ENCODE data around the gene HSF2. TPM values are rescaled to one million over a fixed set of nuclear protein-coding genes. Genes with fewer than 3 reads are reported as not detected.

The HSF2 gene, protein sequence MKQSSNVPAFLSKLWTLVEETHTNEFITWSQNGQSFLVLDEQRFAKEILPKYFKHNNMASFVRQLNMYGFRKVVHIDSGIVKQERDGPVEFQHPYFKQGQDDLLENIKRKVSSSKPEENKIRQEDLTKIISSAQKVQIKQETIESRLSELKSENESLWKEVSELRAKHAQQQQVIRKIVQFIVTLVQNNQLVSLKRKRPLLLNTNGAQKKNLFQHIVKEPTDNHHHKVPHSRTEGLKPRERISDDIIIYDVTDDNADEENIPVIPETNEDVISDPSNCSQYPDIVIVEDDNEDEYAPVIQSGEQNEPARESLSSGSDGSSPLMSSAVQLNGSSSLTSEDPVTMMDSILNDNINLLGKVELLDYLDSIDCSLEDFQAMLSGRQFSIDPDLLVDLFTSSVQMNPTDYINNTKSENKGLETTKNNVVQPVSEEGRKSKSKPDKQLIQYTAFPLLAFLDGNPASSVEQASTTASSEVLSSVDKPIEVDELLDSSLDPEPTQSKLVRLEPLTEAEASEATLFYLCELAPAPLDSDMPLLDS
- 11.0 to 12.3 TPM (median 11.2 TPM) in 3 replicates for total RNA-seq
- long read RNA-seq, transcript HSF2-202 (12 exons, 2,643 nt): major isoform, 26 of 35 reads
- long read RNA-seq, transcript HSF2-201 (13 exons, 2,549 nt): minor isoform, 8 of 35 reads
- long read RNA-seq, partial matches to known transcripts: 0 of 35 reads
- long read RNA-seq, other reads (novel, unspliced or antisense): 1 of 35 reads

DNA sequence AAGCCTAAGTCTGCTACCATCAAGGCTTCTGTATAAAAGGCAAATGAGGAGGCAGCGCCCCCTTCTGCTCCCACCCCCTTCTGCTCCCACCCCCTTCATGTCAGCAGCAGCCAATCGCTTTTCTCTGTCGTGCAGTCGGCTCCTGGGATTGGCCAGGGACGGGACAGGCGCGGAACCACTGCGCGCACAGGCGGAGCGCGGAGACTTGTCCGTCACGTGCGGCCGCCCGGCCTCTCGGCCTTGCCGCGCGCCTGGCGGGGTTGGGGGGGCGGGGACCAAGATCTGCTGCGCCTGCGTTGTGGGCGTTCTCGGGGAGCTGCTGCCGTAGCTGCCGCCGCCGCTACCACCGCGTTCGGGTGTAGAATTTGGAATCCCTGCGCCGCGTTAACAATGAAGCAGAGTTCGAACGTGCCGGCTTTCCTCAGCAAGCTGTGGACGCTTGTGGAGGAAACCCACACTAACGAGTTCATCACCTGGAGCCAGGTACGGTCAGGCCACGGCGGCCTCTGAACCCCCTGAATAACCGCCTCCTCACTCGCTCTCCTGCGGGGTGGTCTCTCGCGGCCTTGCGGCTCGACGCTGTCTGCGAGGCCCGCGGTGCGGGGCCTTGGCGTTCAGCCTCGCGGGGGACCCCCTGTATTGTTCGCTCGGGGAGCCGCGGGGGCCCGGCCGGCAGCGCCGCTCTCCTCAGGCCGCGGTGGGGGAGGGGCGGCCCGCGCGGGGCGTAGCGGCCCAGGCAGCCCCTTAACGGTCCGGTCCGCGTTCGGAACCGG is at the start of gene HSF2:
TSS of gene HSF2 (plus strand) at position 305 of the 773 bp plus-strand sequence. CDS start at position 391, 86 bp downstream.
- H3K27me3 Mint-ChIP-seq (ENCODE audit: low read depth): no peaks in the 10 kb centered on the region
- peak; percentile 98 for DNase-seq (ENCODE audit: low spot score)
- H3K9me3 Mint-ChIP-seq (ENCODE audit: low read depth): no peaks in the 10 kb centered on the region
- peak within 1 kb of the TSS; percentile 93 for H3K27ac Mint-ChIP-seq (ENCODE audit: unreplicated experiment)
- TF ChIP-seq, protein P1, sequence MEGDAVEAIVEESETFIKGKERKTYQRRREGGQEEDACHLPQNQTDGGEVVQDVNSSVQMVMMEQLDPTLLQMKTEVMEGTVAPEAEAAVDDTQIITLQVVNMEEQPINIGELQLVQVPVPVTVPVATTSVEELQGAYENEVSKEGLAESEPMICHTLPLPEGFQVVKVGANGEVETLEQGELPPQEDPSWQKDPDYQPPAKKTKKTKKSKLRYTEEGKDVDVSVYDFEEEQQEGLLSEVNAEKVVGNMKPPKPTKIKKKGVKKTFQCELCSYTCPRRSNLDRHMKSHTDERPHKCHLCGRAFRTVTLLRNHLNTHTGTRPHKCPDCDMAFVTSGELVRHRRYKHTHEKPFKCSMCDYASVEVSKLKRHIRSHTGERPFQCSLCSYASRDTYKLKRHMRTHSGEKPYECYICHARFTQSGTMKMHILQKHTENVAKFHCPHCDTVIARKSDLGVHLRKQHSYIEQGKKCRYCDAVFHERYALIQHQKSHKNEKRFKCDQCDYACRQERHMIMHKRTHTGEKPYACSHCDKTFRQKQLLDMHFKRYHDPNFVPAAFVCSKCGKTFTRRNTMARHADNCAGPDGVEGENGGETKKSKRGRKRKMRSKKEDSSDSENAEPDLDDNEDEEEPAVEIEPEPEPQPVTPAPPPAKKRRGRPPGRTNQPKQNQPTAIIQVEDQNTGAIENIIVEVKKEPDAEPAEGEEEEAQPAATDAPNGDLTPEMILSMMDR (IDR thresholded peaks at IDR 0.05): peak; percentile 72
- H3K4me1 Mint-ChIP-seq (ENCODE audit: low read depth): peaks cover 28% of the 10 kb centered on the region
- peak within 1 kb of the TSS; percentile 91 for H3K4me3 Mint-ChIP-seq (ENCODE audit: unreplicated experiment)
- H3K36me3 Mint-ChIP-seq (ENCODE audit: low read depth): no peaks in the 10 kb centered on the region

DNA sequence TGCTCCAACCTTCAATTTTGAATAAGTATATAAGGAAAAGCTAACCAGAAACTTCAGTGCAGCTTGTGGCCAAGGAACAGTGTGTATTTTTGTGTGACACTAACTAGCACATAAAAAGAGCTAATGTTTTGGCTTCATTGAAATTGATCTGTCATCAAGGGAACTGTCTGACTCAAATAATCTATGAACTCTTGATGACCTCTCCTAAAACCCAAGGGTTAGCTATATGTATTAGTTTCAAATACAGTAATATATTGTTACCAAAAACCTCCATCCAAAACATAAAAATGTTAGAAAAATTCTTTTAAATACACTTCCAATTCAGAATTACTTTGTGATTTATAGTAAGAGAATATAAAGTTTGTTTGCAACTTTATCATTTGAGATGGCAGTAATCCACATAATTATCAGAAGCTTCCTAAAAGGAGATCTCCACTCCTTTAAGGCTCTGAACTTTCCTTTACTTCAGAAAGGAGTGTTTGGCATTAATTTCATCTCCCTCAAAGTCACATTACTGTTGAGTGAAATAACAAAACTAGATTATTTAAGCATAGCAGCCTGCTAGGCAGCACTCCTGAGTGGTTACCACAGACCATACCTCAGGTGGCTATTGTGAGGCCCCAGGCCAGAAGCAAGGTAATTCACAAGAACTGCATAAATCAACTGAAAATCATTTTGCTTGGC is 46.3 kb upstream of the HSF2 start:
- no peak for DNase-seq (ENCODE audit: low spot score)

DNA sequence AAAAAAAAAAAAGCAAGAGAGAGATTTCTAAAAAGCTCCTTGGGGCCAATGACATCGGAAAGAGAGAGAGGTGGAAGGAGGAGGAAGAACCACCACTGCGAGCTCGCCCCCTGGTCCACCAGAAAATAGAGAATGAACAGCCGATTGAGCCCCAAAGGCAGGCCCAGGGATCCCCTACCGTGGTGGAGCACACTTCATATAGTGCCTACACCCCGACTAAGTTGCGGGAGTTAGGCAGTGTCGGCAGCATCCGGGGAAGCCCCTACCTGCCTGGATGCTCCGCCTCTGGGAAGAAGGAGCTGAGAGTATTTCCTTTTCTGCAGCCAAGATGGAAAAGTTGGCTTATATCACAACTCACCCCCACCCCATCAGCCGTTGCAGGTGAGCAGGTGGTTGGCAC is 38.6 kb upstream of the HSF2 start:
- no peak for DNase-seq (ENCODE audit: low spot score)
- TF ChIP-seq, protein P1 (IDR thresholded peaks at IDR 0.05): no peak
- Mint-ChIP-seq H3K27ac (ENCODE audit: unreplicated experiment) (no peak overlapping the region), H3K27me3 (ENCODE audit: low read depth) (peaks cover 34% of the 10 kb centered on the region), H3K9me3 (ENCODE audit: low read depth) (no peaks in the 10 kb centered on the region), H3K4me1 (ENCODE audit: low read depth) (no peaks in the 10 kb centered on the region), H3K4me3 (ENCODE audit: unreplicated experiment) (no peak overlapping the region), H3K36me3 (ENCODE audit: low read depth) (no peaks in the 10 kb centered on the region)

More for the DNA sequence above, 46.3 kb upstream of the HSF2 start:
- Mint-ChIP-seq H3K4me3 (ENCODE audit: unreplicated experiment) (no peak overlapping the region), H3K4me1 (ENCODE audit: low read depth) (no peaks in the 10 kb centered on the region), H3K27ac (ENCODE audit: unreplicated experiment) (no peak overlapping the region), H3K27me3 (ENCODE audit: low read depth) (peaks cover 36% of the 10 kb centered on the region), H3K9me3 (ENCODE audit: low read depth) (no peaks in the 10 kb centered on the region), H3K36me3 (ENCODE audit: low read depth) (no peaks in the 10 kb centered on the region)
- TF ChIP-seq, protein P1 (IDR thresholded peaks at IDR 0.05): no peak

DNA sequence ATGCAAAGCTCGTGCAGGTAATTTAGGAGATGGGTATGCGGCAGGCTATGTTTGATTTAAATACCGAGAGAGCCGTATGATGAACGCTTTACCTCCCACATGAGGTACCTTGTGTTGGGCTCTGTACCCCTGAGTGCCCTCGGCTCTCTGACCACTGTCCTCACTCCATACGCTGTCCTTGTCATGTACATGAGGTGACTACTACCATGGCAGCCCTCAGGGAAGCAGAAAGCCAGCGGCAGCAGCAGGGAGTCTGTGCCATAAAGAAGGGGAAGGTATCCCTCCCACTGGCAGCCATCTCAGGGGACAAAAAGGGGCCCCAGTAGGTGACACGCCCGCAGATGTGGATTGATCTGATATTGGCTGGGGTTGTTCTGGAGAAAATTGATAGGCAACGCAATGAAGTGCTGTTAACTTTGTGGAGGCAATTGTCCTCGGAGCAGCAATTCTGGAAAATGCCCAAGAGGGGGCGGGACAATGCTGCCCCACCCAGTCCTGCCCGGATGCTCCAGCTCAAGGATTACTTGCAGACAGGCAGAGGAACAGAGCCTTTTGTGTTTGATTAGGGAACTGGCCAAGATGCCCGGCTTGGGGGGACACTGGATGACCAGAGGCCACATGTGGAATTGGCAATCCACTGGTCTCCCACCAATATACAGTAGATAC is 38.0 kb upstream of the HSF2 start:
- H3K9me3 Mint-ChIP-seq (ENCODE audit: low read depth): no peaks in the 10 kb centered on the region
- TF ChIP-seq, protein P1 (IDR thresholded peaks at IDR 0.05): no peak
- no peaks in the 10 kb centered on the region for H3K4me1 Mint-ChIP-seq (ENCODE audit: low read depth)
- peaks cover 32% of the 10 kb centered on the region for H3K27me3 Mint-ChIP-seq (ENCODE audit: low read depth)
- H3K27ac Mint-ChIP-seq (ENCODE audit: unreplicated experiment): no peak overlapping the region
- H3K36me3 Mint-ChIP-seq (ENCODE audit: low read depth): no peaks in the 10 kb centered on the region
- no peak for DNase-seq (ENCODE audit: low spot score)
- no peak overlapping the region for H3K4me3 Mint-ChIP-seq (ENCODE audit: unreplicated experiment)

Data from chondrocyte (in vitro differentiated cells).